HG02798 (cell line): ENCODE results near the gene PLA2R1.
A peak's percentile ranks its signal among the peaks of the same experiment; 100 is the strongest.
"Not testable (repeated sequence)": the region's sequence is repeated elsewhere in the genome, so short reads cannot be mapped to it uniquely, and the experiment has no call there.

ENCODE experiments used
- ATAC-seq: cut with Tn5 transposase; IDR thresholded peaks from one replicate; pipeline ENCODE4 v1.9.1; 2021; ENCODE audit warnings: mild to moderate bottlenecking; ENCODE audit not compliant: unreplicated experiment, poor library complexity

The PLA2R1 gene

DNA sequence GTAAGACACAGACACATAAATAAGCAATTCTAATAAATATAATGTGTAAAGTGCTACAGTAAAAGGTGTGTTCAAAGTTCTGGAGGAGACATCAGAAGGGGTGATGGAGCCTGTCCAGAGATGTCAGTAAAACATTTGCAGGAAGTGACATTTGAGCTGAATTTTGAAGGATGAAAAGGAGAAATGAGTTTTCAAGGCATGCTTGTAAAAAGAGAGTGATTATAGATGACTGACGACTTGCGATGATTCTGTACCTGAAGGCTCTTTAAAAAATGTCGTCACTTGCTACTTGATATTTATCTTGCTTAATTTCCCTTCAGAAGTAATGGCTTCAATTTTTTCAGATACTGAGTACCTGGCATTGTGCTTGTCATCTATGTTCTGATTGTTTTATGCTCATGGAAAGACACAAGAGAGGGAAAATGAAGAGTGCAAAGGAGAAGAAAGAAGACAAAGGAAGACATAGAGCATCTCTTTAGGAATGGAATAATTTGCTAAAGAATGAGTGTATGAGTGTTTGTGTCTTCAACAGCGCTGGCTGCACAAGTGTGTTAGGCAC lies 73.9 kb downstream of the PLA2R1 start:
- no peak for ATAC-seq

DNA sequence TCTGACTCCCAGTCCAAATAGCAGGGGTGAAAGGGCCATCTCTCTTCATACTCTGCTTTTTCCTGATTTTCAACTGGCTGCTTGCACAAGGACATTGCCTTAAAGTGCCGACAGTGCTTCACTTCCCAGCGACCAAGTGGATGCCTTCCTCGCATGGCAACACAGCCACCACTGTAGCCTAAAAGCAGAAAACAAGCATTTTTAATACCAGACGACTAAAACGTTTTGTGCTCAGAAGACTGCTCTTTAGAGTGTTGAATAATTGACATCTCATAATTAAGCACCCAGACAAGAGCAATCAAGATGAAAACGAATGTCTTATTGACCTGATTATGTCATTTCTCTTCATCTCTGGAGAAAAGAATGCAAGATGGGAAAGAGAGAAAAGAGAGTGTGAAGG lies 75.2 kb downstream of the PLA2R1 start:
- ATAC-seq: no peak

DNA sequence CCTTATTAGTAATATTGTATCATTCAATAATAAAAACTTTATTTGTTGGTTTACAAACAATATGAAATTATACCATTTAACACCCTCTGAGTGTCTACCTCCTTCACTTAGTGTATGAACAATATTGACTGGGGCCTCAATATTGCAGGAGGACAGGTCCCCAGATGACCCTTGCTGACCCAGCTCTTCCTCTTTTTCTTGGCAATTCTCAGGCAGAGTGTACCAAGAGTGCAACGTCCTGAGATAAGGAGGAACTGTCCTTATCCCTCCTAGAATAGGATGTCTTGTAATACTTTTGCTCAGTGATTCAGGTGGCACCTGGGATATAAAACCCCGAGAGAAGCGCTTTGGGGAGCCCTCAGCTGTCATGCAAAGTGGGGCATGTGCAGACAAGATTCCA lies 76.8 kb downstream of the PLA2R1 start:
- no peak for ATAC-seq

DNA sequence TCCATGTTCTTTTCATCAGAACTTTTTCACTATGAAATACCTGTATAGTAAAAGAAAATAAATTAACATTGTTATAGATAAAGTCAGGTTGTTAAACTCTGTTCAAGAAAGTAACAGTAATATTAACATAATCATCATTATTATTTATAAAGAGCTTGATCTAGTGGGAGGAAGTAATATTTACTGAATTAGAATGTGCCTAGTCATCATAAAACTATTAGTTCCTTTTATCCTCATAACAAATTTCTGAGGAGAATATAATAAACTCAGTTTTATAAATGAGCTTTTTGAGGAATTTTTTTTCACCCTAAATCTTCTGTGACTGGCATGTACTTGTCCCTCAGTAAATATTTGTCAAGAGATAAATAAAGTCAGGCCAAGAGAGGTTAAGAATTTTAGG lies 78.4 kb downstream of the PLA2R1 start:
- ATAC-seq: no peak

DNA sequence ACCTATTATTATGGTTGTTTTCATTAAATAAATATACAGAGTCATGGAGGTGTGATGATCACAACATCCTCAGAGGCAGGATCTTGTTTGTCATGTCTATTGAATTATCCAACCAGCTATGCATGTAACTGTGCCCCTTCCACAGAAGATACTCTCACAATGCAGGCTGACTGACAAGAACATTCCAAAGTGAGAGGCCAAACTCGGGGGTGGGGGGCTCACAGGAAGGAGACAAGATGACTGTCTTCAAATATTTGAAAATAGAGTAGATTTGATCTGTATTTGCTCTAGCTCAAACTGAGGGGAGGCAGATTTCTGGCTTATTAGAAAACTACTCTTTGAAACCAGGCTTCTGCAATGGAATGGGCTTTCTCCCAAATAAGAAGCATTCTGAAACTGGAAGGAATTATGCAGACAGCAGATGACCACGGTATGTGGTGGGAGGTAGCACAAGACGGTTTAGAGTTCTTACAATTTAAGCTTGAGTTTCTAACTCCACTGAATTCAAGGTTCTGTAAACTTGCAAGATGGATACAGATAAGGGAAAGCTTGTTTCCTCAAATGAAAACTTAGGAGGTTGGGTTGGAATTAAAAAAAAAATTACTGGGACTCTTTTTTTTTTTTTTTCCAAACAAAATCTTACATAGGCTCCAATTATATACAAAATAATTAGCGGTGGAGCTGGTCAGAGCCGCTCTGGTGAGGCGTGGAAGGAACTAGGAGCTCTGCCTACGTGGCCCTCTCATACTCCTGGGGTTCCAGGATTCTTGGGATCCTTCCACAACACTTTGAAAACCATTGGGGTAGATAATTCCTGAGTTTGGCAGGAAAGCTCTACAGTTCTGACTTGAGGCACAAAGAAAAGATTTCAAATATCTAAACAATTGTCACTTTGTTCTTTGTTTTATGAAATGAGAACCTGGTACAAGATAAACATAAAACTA lies 79.3 kb downstream of the PLA2R1 start:
- no peak for ATAC-seq

DNA sequence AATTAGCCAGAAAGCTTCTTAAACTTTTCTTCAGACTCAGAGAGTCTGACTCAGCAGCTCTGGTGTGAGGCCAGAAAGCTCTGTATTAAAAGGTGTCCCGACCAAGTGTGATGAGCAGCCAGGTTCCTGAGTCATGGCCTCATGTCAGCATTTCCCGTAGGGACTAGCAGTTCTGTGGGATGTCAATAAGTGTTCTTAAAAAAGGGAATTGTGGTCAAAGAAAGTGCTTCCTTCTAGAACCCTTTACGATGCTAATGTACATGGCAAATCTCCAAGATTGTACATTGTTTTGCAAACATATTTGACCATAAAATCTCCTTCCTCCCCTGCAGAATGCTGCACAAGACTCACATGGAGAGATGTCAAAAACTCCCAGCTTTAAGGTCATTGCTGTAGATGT lies 80.1 kb downstream of the PLA2R1 start:
- no peak for ATAC-seq

DNA sequence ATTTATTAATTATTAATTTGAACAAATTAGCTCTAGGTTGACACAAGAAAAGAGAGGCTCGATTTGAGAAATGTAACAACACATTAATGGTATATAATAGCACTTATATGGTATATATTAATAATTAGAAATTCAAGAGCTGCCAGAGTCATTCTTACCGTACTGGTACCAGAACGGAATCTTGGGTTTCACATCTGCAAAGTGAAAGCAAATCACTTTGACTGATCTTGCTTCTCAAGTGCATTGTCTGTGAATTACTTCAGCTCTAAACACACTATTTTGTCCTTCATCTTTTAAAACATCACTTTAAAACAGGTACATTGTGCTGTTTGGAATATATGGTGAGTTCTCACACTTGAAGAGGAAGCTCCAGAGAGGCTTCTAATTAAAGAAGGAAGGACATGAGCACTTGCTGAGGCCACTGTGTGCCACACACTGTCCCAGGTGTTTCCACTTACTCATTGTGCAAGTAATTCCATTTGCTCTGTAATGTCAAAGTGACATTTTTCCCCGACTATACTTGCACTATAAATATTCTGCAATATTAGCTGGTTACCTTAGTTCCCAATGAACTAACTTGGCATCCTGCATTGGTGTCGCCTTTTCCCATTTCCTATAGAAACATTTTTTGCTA lies 85.8 kb downstream of the PLA2R1 start:
- ATAC-seq: peak; percentile 76

DNA sequence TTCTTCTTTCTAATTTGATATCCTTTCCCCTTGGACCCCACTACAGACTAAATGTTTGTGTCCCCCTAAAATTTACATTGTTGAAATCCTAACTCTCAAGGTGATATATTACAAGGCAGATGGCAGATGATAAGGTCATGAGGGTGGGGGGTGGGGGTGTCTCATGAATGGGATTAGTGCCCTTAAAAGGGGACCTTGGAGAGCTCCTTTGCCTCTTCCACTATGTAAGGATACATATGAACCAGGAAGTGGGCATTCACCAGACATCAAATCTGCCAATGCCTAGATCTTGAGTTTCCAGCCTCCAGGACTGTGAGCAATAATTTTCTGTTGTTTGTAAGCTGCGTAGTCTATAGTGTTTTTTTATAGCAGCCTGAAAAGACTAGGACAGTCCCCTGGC lies 89.1 kb downstream of the PLA2R1 start:
- no peak for ATAC-seq

DNA sequence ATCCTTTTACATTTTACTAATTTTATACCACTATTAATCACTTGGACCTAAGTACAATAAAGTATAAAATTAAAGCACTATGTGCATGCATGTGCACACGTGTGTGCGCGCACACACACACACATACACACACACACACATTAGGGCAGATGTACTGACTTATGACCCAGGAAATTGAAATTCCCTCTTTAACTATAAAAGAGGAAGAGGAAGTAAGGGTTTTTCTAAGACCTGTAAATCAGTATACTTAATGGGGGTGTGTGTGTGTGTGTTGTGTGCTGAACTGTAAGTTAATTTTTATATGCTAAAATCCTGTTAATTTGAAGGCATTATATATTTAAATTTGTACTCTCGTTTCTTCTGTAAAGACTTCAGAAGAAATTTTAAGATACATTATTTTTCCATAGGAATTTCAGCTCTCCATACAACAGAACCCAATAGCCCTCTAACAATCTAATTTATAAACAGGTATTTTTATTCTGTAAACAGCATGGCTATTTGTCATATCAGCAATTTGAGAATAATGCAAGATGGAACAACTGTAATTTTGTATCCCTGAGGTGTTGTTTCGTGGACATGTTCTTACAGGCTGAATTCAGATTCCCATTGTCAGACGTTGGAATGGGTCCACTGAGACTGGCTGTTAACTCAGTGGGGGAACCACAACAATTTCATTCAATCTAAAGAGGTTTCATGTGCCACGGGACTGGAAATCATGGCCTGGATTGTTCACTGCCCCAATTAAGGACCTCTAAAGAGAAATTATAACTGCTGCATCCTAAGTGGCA lies 90.9 kb downstream of the PLA2R1 start:
- ATAC-seq: no peak

DNA sequence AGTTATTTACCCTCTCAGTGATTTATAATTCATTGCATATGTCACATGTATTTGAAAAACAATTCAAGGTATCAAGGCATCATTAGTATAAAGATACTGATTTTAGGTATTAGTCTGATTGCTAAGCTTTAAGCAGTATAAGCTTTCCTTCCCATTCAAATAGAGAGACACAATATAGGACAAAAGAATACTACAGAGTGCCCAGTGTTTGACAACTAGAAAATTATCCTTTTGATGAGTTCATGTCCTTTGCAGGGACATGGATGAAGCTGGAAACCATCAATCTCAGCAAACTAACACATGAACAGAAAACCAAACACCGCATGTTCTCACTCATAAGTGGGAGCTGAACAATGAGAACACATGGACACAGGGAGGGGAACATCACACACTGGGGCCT lies 91.9 kb downstream of the PLA2R1 start:
- ATAC-seq: not testable (repeated sequence)

DNA sequence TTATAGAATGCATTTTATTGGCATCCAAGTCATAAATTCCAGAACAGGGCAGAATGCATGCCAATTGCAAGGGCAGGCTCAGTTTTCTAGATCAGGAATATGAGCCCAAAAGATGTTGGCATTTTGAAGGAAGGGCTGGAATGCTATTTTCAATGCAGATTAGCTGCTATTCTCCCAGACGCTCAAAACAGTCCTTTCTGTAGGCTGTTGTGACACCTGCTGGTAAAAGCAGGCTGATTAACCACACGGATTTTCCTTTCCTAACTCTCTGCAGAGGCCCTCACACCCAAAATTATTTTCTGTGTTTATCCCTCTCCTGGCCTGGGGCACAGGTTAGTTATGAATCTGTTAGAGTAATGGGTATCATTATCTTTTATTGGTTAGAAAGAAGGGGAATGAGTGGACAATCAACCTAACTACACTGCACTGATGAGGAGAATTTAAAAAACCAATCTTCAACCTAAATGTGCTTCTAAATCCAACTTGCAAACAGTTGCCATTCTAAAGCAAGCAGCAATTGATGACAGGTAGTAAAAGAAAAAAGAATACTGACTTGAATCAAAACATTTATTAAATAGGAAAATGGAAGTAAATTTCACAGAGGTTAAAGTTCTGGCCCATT lies 94.0 kb downstream of the PLA2R1 start:
- peak; percentile 57 for ATAC-seq

DNA sequence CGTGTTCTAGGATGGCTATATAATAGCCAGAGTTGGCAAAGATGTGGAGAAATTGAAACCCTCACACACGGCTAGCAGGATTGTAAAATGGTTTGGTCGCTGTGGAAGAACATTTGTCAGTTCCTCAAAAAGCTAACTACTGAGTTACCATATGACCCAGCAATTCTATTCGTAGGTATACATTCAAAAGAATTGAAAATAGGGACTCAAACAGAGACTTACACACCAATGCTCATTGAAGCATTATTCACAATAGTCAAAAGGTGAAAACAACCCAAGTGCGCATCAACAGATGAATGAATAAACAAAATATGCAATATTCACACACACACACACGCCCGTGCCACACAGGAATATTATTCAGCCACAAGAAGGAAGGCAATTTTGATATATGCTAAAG lies 98.7 kb downstream of the PLA2R1 start:
- peak; percentile 70 for ATAC-seq

DNA sequence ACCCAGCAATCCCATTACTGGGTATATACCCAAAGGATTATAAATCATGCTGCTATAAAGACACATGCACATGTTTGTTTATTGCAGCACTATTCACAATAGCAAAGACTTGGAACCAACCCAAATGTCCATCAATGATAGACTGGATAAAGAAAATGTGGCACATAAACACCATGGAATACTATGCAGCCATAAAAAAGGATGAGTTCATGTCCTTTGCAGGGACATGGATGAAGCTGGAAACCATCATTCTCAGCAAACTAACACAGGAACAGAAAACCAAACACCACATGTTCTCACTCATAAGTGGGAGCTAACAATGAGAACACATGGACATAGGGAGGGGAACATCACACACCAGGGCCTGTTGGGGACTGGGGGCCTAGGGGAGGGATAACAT lies 99.9 kb downstream of the PLA2R1 start:
- ATAC-seq: not testable (repeated sequence)

DNA sequence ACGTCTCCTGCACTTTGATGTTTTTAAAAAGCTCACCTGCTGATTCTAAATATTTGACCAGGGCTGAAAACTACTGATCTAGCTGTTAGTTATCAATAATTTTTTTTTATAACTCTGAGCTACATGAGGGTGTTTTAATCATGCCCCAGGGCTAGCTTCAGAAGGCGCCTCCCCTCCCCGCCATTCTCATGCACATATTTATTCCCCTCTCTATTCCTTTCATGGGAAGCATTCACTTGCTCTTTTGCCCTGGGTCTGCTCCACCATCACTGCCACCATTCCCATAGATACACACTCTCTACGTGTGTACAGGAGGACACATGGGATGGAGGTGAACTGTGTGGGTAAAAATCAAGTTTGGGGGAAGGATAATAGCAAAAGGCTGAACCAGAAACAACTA lies 101.0 kb downstream of the PLA2R1 start:
- ATAC-seq: no peak

DNA sequence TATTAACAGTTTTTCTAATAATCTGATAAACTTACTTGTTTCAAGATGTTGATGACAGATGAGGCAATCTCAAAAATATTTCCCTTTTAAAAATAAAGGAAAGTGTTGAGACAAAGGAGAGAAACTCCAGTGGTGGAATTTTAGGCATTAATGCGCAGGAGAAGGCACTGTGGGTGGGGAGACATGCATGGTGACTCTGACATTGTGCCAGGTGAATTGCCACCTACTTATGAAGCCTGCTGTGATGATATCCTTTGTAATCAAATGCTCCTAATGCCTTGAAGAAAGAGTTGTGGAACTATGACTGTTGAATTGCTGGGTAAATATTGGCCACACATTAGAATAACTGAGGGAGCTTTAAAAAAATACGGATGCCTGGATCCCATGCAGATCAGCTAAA lies 101.4 kb downstream of the PLA2R1 start:
- no peak for ATAC-seq

DNA sequence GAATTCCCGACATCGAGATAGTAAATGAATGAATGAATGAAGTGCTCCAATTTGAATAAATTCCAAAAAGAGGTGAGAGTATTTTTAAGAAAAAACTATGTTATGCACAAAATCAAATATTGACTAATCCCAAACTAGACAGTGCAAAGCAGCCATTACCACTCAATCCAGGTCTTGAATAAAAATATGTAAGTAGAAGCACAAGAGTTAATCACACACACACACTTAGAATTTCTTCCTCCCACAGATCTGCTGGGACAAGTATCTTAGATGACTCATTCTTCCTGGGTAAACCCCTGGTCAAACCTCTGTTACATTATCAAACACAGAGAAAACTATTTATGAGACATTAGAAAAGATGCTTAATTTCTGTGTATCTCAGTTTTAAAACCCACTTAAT lies 102.0 kb downstream of the PLA2R1 start:
- peak; percentile 70 for ATAC-seq

DNA sequence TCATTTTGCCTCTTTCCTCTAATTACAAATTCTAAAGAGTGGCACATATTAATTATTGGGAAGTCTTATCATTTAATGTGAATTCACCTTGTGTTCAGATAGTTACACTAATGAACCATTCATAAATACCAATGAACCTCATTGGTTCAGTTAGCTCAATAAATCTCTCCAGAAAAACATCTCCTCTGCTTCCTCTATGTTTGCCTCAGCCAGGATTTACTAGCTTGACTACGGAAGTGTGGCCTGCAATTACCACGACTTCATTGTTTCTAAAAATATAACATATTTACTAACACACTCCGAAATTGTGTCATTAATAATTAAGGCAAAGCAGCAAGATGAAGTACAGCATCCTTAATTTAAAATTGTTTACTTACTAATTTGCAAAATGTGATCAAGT lies 103.3 kb downstream of the PLA2R1 start:
- no peak for ATAC-seq

DNA sequence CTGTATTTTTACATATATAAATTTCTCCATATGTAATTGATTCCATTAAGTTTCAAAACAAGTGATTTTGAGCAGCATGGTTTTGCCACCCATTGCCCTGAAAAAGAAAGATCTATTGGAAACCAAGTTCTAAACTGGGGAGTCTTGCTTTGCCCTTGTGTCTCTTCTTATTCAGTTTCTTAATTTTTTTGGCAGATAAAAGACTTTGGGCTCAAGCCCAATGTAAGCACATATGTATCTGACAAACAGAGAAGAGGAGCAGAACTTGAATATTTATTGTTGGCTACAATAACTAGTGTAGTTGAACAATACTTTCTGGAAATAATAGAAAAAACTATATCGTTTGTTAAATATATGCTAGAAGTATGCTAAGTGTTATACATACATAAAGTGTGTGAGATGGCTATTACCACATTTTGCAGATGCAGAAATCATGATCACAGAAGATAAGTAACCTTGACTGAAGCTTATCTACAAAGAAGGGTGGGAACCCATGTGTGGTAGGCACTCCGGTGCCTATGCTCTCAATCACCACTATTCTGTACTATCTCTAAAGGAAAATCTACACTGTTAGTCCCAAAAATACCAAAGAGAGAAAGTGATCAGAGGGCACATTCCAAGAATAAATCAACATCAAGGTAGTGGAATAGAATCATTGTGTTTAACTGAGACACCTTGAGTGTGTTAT lies 109.1 kb downstream of the PLA2R1 start:
- no peak for ATAC-seq

DNA sequence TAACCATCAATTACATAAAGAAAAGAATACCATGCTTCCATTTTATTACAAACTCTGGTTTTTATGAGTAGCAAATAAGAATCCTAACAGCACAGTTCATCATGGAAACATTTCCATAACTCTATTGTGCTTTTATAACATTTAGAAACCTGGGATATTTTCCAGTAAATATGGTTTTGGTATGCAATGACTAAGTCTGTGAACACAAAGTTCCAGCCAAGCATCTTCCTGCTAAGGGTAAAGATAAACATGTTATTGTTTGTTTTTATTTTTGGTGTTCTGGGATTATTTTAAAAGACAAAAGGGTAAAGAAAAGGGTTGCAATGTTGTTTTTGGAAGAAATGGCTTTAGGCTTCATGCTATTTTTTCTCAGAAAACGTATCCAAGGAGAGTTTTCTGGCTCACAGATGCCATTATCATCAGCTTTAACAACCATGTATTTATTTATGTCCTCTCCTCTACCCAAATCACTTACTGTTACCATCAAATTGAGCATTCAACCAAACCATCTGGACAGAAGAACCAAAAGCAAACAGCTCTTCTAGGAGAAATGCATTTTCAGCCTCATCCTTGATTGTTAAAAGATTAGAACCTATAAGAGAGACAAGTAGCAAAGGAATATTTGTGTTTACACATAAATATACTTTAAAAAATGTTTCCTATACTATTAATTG lies 116.0 kb downstream of the PLA2R1 start:
- no peak for ATAC-seq
